SK-MEL-5 (cell line): ENCODE data around the gene GPR15. TPM values are rescaled to one million over a fixed set of nuclear protein-coding genes. Genes with fewer than 3 reads are reported as not detected.

Experiments used
- DNase-seq: peaks from one replicate; pipeline ENCODE4 v3.0.0-alpha.2; 2016; ENCODE audit warnings: low read depth, low spot score
- in situ Hi-C: cut with HindIII; loops from 2 replicates; pipeline ENCODE4 v1.10.0; 2016; ENCODE audit warnings: low sequenced_read_pairs, high pct_unique_total_duplicates, low pct_unique_long_range_greater_than_20kb
- small RNA-seq, 2 experiments: library from RNA; depleted of rRNA; stranded (forward); fragments of <200 nt; gene quantifications; one replicate each; pipeline ENCODE3, GENCODE V24; 2014
- total RNA-seq: library from RNA; depleted of rRNA; stranded (reverse); fragments of >200 nt; shearing (Covaris generic); gene quantifications from 2 replicates; pipeline ENCODE4 v1.2.3, GENCODE V29; 2014; rRNA removed

GPR15 gene
- total RNA-seq, 1 experiment from 2014 or later = not detected

- no peak for DNase-seq
- in situ Hi-C loops = no loop called here
Observed at GRCh38 chr3:98567666-98568270, 36.0 kb downstream of the GPR15 start.

- DNase-seq = no peak
- in situ Hi-C loops = no loop called here
Observed at GRCh38 chr3:98568402-98568801, 36.6 kb downstream of the GPR15 start.

- peak; percentile 68 for DNase-seq
Observed at GRCh38 chr3:98573181-98573728, 41.5 kb downstream of the GPR15 start.

GRCh38 chr3:98574132-98574531 lies 42.4 kb downstream of the GPR15 start:
- DNase-seq = no peak
- in situ Hi-C loops = no loop called here

More at GRCh38 chr3:98573181-98573728, 41.5 kb downstream of the GPR15 start:
- in situ Hi-C loops = no loop called here

- in situ Hi-C loops = no loop called here
- no peak for DNase-seq
Observed at GRCh38 chr3:98577178-98577895, 45.6 kb downstream of the GPR15 start.

GRCh38 chr3:98580401-98581386 lies 48.9 kb downstream of the GPR15 start:
- in situ Hi-C loops = no loop called here

GRCh38 chr3:98581474-98581873 lies 49.7 kb downstream of the GPR15 start:
- no peak for DNase-seq
- in situ Hi-C loops = no loop called here

More at GRCh38 chr3:98580401-98581386, 48.9 kb downstream of the GPR15 start:
- no peak for DNase-seq

GRCh38 chr3:98582042-98582441 lies 50.3 kb downstream of the GPR15 start:
- DNase-seq = no peak
- in situ Hi-C loops = no loop called here

GRCh38 chr3:98583766-98584165 lies 52.0 kb downstream of the GPR15 start:
- no peak for DNase-seq
- in situ Hi-C loops = no loop called here

Small RNA genes lying within 50 kb of the gene (small RNA-seq; reads per million reads assigned to genes)
- 0 reads per million in 2 experiments for gene RPL38P4

Other genes starting within 250 kb of the GPR15 start
- not detected in 2 replicates for gene OR5H2, start 249.5 kb upstream of the GPR15 start, total RNA-seq
- gene OR5K4, start 178.1 kb upstream of the GPR15 start, total RNA-seq = not detected in 2 replicates
- gene OR5K3, start 141.3 kb upstream of the GPR15 start, total RNA-seq = not detected in 2 replicates
- gene OR5K1, start 68.8 kb upstream of the GPR15 start, total RNA-seq = not detected in 2 replicates
- not detected in 2 replicates for gene OR5K2, start 34.3 kb upstream of the GPR15 start, total RNA-seq
- 81.5 and 82.6 TPM in 2 replicates for gene CLDND1, start 9.1 kb upstream of the GPR15 start, total RNA-seq
- gene CPOX, start 61.6 kb downstream of the GPR15 start, total RNA-seq = 66.4 and 69.5 TPM in 2 replicates
- 254 and 271 TPM in 2 replicates for gene ST3GAL6, start 231.4 kb downstream of the GPR15 start, total RNA-seq